Adrenal gland (tissue), 19 donors: ENCODE measurements around the gene SUN2. TPM values are rescaled to one million over a fixed set of nuclear protein-coding genes. Genes with fewer than 3 reads are reported as not detected.
"Not testable (repeated sequence)": the region's sequence is repeated elsewhere in the genome, so short reads cannot be mapped to it uniquely, and the experiment has no call there.

Experiments used
- DNase-seq, 7 donors: peaks; one replicate each; pipeline ENCODE4 v3.0.0-alpha.2; 2019 to 2020
- H3K27ac ChIP-seq, 5 donors: fragments of 200-600 bp; sonication (generic) in 4 of 5; 1 replicate in 3 of 5; 2 replicates in 2 of 5; pipeline versions ENCODE4 v1.5.1 to v1.8.0; 2016 to 2020; ENCODE audit warnings: mild to moderate bottlenecking in 1 of 5
- H3K27me3 ChIP-seq: fragments of 200-600 bp; 2 replicates; pipeline ENCODE4 v1.8.0; 2021
- H3K36me3 ChIP-seq, 2 donors: fragments of 200-600 bp; replicated peaks in 1 of 2; 1 replicate in 1 of 2; 2 replicates in 1 of 2; pipeline versions ENCODE4 v1.5.1 to v1.8.0; 2018 to 2022
- H3K4me1 ChIP-seq, 2 donors: fragments of 200-600 bp; replicated peaks in 1 of 2; 1 replicate in 1 of 2; 2 replicates in 1 of 2; pipeline versions ENCODE4 v1.5.1 to v1.8.0; 2018 to 2021
- H3K4me3 ChIP-seq, 4 donors: fragments of 200-600 bp; sonication (generic) in 3 of 4; one replicate each; pipeline ENCODE4 v1.5.1; 2016 to 2018
- H3K9me3 ChIP-seq, 3 donors: fragments of 200-600 bp; sonication (generic) in 1 of 3; replicated peaks in 1 of 3; 1 replicate in 2 of 3; 2 replicates in 1 of 3; pipeline versions ENCODE4 v1.5.1 to v1.8.0; 2016 to 2021
- CTCF ChIP-seq, 6 experiments: fragments of 450-650 bp in 4 of 6; fragments of 200-600 bp in 2 of 6; sonication (generic) in 1 of 6; IDR thresholded peaks; 1 replicate in 5 of 6; 2 replicates in 1 of 6; pipeline versions ENCODE4 v1.5.1 to v1.8.0; 2016 to 2021; ENCODE audit warnings: antibody characterized with exemption in 6 of 6, mild to moderate bottlenecking in 2 of 6, moderate library complexity in 1 of 6
- POLR2A ChIP-seq, 2 donors: fragments of 450-650 bp; IDR thresholded peaks; one replicate each; pipeline ENCODE4 v1.6.1; 2017; ENCODE audit warnings: antibody characterized with exemption in 2 of 2, mild to moderate bottlenecking in 2 of 2, moderate library complexity in 1 of 2
- WGBS, 4 donors: extraction: QIAGEN DNeasy Blood & Tissue Kit in 2 of 4; methylation state at CpG; one replicate each; pipeline versions ENCODE4 v1.1.5 to v1.1.7; 2013 to 2017; 5-methylcytosine and 5-hydroxymethylcytosine counted together
- intact Hi-C, 2 donors: fragments of 100-400 bp; cut with DNase I; formaldehyde crosslinking; loops; one replicate each; pipeline versions ENCODE4 v1.14.1 to v1.15.0; 2022 to 2023
- long read RNA-seq, 10 donors: library from polyadenylated mRNA in 3 of 10; unstranded in 2 of 10; stranded (forward) in 1 of 10; transcript quantifications; one replicate each; pipeline ENCODE4 v2.0.0 and lab custom pipeline, GENCODE V29; 2021 to 2026
- polyA plus RNA-seq, 3 donors: library from polyadenylated mRNA; stranded (reverse); fragments of 200-250 nt in 2 of 3; fragments of 350-450 nt in 1 of 3; fragmentation: Illumina TruSeq in 1 of 3; extraction: RNeasy Lipid Tissue Mini Kit (QIAGEN cat#74804) in 1 of 3; gene quantifications; one replicate each; pipeline ENCODE4 v1.2.3, GENCODE V29; 2013 to 2014
- total RNA-seq, 9 donors: library from RNA; depleted of rRNA in 4 of 9; stranded (reverse); fragments of >200 nt in 4 of 9; fragments of 120-200 nt in 1 of 9; fragmentation: NEBNext Ultra II Directional in 1 of 9; extraction: Animal tissue kit (Norgen Biotek cat#: 25700) in 1 of 9; gene quantifications; one replicate each; pipeline versions ENCODE4 v1.1.0 to v1.2.4, GENCODE V29; 2013 to 2023
- donor health status: healthy with polysubstance abuse.
- donor health status: Bipolar disorder and iron deficiency.
- donor health status: DM: yes; HTN: yes; CAD: no.
- donor health status: DM: no; HTN: no; CAD: no.
- donor health status: DM: no; HTN: no; CAD: no.
- donor health status: DM: yes; HTN: yes; CAD: no.

The SUN2 gene
- total RNA-seq: 100 to 1,000 TPM in 4 of 9 donors, 10 to 100 TPM in 5; 22.4 to 196 (median 98.4) TPM
- polyA plus RNA-seq: 10 to 100 TPM; 13.0 to 35.9 (median 21.8) TPM
- long read RNA-seq, donor 1: 0 reads
- long read RNA-seq, donor 2: 0 reads
- long read RNA-seq, donor 3, partial matches to known transcripts: 9 of 9 reads
- long read RNA-seq, donor 3, other reads (novel, unspliced or antisense): 0 of 9 reads
- long read RNA-seq, donor 4, partial matches to known transcripts: 0 of 6 reads
- long read RNA-seq, donor 4, other reads (novel, unspliced or antisense): 6 of 6 reads
- long read RNA-seq, donor 5, full-length matches to known transcripts: 6 of 348 reads
- long read RNA-seq, donor 5, partial matches to known transcripts: 23 of 348 reads
- long read RNA-seq, donor 5, other reads (novel, unspliced or antisense): 319 of 348 reads
- long read RNA-seq, donor 6, partial matches to known transcripts: 3 of 3 reads
- long read RNA-seq, donor 6, other reads (novel, unspliced or antisense): 0 of 3 reads
- long read RNA-seq, donor 7, partial matches to known transcripts: 5 of 5 reads
- long read RNA-seq, donor 7, other reads (novel, unspliced or antisense): 0 of 5 reads
- long read RNA-seq, donor 8, partial matches to known transcripts: 0 of 7 reads
- long read RNA-seq, donor 8, other reads (novel, unspliced or antisense): 7 of 7 reads
- long read RNA-seq, donor 9, partial matches to known transcripts: 0 of 2 reads
- long read RNA-seq, donor 9, other reads (novel, unspliced or antisense): 0 of 2 reads
- long read RNA-seq, donor 10, partial matches to known transcripts: 53 of 53 reads
- long read RNA-seq, donor 10, other reads (novel, unspliced or antisense): 0 of 53 reads

GRCh38 chr22:38755911-38756532 is at the start of gene SUN2:
SUN2 (minus strand) TSS chr22:38755998; CDS start chr22:38752628, 3,370 bp downstream.
- Histone ChIP-seq H3K27me3 (no peaks in the 10 kb centered on the region), H3K4me1 (peaks cover 25 to 33% of the 10 kb centered on the region in 2 donors), H3K36me3 (peaks cover 0 to 18% of the 10 kb centered on the region in 2 donors), H3K4me3 (peak within 1 kb of the TSS in 2 of 4 donors; percentile 42 to 82), H3K9me3 (no peaks in the 10 kb centered on the region), H3K27ac (peak within 1 kb of the TSS; percentile 85 to 100 (median 94))
- DNase-seq: peak; percentile 92 to 97 (median 93)
- TF ChIP-seq POLR2A (IDR thresholded peaks at IDR 0.05): peak in 1 of 2 donors; percentile 48
- no peak for TF ChIP-seq CTCF (IDR thresholded peaks at IDR 0.05)
- WGBS, 4 donors: 0 to 5% (median 1%) methylated on average over 1 to 66 of the region's 68 CpGs
- intact Hi-C loops: no loop called here

GRCh38 chr22:38805041-38805593 is 49.3 kb upstream of the SUN2 start:
- H3K4me1 ChIP-seq, H3K36me3 ChIP-seq, H3K27ac ChIP-seq, H3K4me3 ChIP-seq, DNase-seq, H3K27me3 ChIP-seq, H3K9me3 ChIP-seq, intact Hi-C loops: not testable (repeated sequence)
- 69 to 79% (median 76%) methylated on average over 8 of the region's 8 CpGs for WGBS, 4 donors

DNA sequence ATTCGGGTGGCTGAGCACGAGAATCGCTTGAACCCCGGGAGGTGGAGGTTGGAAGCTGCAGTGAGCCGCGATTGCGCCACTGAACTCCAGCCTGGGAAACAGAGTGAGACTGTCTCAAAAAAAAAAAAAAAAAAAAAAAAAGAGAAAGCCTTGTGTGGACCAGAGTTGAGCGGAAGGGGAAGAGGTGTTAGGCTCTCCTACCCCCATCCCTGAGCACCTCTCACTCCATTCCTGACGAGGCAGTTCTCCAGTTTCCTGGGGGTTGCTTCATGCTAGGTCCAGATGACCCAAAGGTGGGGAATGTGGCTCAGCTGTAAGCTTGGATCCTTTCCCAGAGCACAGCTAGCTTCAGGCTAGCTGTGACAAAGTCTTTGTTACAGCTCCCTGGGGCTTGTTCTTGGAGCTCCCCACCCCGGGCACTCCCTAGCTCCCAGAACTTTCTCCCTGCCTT is 46.9 kb upstream of the SUN2 start:
- H3K27me3 ChIP-seq: no peaks in the 10 kb centered on the region
- WGBS, 4 donors: 11 to 33% (median 25%) methylated on average over 10 of the region's 10 CpGs
- H3K27ac ChIP-seq: no peak overlapping the region
- no peaks in the 10 kb centered on the region for H3K36me3 ChIP-seq
- intact Hi-C loops: no loop called here
- DNase-seq: peak; percentile 33 to 85 (median 80)
- no peak for TF ChIP-seq POLR2A (IDR thresholded peaks at IDR 0.05)
- TF ChIP-seq CTCF (IDR thresholded peaks at IDR 0.05): no peak
- H3K4me3 ChIP-seq: no peak overlapping the region
- no peaks in the 10 kb centered on the region for H3K4me1 ChIP-seq
- H3K9me3 ChIP-seq: no peaks in the 10 kb centered on the region

GRCh38 chr22:38799265-38800002 is 43.6 kb upstream of the SUN2 start:
- Histone ChIP-seq H3K4me3 (no peak overlapping the region), H3K27ac (no peak overlapping the region), H3K4me1 (no peaks in the 10 kb centered on the region), H3K9me3 (no peaks in the 10 kb centered on the region), H3K27me3 (no peaks in the 10 kb centered on the region), H3K36me3 (no peaks in the 10 kb centered on the region)
- 85 to 93% (median 88%) methylated on average over 6 of the region's 6 CpGs for WGBS, 4 donors
- DNase-seq: no peak
- no peak for TF ChIP-seq CTCF (IDR thresholded peaks at IDR 0.05)
- no peak for TF ChIP-seq POLR2A (IDR thresholded peaks at IDR 0.05)
- intact Hi-C loops: no loop called here
